ENCODE results near the gene HTR7. TPM values are rescaled to one million over a fixed set of nuclear protein-coding genes. Genes with fewer than 3 reads are reported as not detected.
A peak's percentile ranks its signal among the peaks of the same experiment; 100 is the strongest.

Gene HTR7
- total RNA-seq, 1 donor from 2014 or later = 16.3 TPM

GRCh38 chr10:90846746-90847145 is 11.1 kb downstream of the HTR7 start:
- no peak overlapping the region for H3K4me3 ChIP-seq (ENCODE audit: low read depth, low read length)
- no peak for FAIRE-seq
- TF ChIP-seq, protein P1, sequence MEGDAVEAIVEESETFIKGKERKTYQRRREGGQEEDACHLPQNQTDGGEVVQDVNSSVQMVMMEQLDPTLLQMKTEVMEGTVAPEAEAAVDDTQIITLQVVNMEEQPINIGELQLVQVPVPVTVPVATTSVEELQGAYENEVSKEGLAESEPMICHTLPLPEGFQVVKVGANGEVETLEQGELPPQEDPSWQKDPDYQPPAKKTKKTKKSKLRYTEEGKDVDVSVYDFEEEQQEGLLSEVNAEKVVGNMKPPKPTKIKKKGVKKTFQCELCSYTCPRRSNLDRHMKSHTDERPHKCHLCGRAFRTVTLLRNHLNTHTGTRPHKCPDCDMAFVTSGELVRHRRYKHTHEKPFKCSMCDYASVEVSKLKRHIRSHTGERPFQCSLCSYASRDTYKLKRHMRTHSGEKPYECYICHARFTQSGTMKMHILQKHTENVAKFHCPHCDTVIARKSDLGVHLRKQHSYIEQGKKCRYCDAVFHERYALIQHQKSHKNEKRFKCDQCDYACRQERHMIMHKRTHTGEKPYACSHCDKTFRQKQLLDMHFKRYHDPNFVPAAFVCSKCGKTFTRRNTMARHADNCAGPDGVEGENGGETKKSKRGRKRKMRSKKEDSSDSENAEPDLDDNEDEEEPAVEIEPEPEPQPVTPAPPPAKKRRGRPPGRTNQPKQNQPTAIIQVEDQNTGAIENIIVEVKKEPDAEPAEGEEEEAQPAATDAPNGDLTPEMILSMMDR (IDR thresholded peaks at IDR 0.05; ENCODE audit: insufficient read depth, low read length, severe bottlenecking) = no peak
- H3K36me3 ChIP-seq (ENCODE audit: control insufficient read depth, insufficient read depth, low read length) = no peaks in the 10 kb centered on the region
- DNase-seq (ENCODE audit: low read depth) = peak; percentile 72
- H3K27me3 ChIP-seq (ENCODE audit: control insufficient read depth, insufficient read depth, low read length) = no peaks in the 10 kb centered on the region

GRCh38 chr10:90845726-90846125 is 12.1 kb downstream of the HTR7 start:
- DNase-seq (ENCODE audit: low read depth) (no peak), FAIRE-seq (no peak)
- TF ChIP-seq, protein P1 (IDR thresholded peaks at IDR 0.05; ENCODE audit: insufficient read depth, low read length, severe bottlenecking) = no peak

DNA sequence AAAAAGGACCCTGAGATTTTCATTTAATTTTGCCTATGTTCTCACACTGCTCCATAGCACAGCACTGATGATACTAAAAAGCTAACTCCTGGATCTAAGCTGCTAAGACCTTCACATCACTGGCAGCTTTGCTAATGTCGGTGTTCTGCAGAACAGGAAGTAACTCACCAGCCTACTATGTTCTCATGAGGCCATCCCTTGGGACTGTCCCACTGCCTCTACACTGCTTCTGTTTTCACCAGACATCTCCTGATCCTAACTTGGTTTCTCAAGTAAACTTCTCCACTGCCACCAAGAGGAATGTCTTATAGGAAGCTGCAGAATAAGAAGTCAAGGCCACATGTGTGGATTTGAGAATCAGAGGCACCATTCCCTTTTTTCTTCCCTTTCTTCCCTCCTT is 15.1 kb downstream of the HTR7 start:
- FAIRE-seq (no peak), DNase-seq (ENCODE audit: low read depth) (no peak)
- H3K36me3 ChIP-seq (ENCODE audit: control insufficient read depth, insufficient read depth, low read length) = no peaks in the 10 kb centered on the region
- H3K27me3 ChIP-seq (ENCODE audit: control insufficient read depth, insufficient read depth, low read length) = no peaks in the 10 kb centered on the region
- TF ChIP-seq, protein P1 (IDR thresholded peaks at IDR 0.05; ENCODE audit: insufficient read depth, low read length, severe bottlenecking) = no peak
- H3K4me3 ChIP-seq (ENCODE audit: low read depth, low read length) = no peak overlapping the region

More at GRCh38 chr10:90845726-90846125, 12.1 kb downstream of the HTR7 start:
- H3K27me3 ChIP-seq (ENCODE audit: control insufficient read depth, insufficient read depth, low read length) = no peaks in the 10 kb centered on the region
- no peaks in the 10 kb centered on the region for H3K36me3 ChIP-seq (ENCODE audit: control insufficient read depth, insufficient read depth, low read length)
- no peak overlapping the region for H3K4me3 ChIP-seq (ENCODE audit: low read depth, low read length)

- H3K36me3 ChIP-seq (ENCODE audit: control insufficient read depth, insufficient read depth, low read length) = no peaks in the 10 kb centered on the region
- TF ChIP-seq, protein P1 (IDR thresholded peaks at IDR 0.05; ENCODE audit: insufficient read depth, low read length, severe bottlenecking) = no peak
- H3K4me3 ChIP-seq (ENCODE audit: low read depth, low read length) = no peak overlapping the region
- DNase-seq (ENCODE audit: low read depth) (no peak), FAIRE-seq (peak; percentile 58)
- no peaks in the 10 kb centered on the region for H3K27me3 ChIP-seq (ENCODE audit: control insufficient read depth, insufficient read depth, low read length)
These were observed 20.4 kb downstream of the HTR7 start for GRCh38 chr10:90837486-90837885.

DNA sequence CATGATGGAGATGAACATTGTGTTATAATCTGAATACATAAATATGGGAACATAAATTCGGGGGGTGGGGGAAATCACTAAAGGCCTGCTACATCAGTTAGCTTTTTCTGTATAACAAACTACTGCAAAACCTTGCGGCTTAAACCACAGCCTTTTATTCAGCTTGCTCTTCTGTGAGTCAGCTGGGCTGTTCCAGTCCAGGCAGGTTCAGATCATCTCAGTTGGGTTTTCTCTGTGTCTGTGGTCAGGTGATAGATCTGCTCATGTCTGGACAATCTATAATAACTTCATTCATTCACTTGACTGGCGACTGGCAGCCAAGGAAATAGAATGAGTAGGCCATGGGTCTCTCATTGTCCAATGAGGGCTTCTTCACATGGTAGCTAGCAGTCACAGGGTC is 23.5 kb downstream of the HTR7 start:
- TF ChIP-seq, protein P1 (IDR thresholded peaks at IDR 0.05; ENCODE audit: insufficient read depth, low read length, severe bottlenecking) = no peak
- Histone ChIP-seq H3K36me3 (ENCODE audit: control insufficient read depth, insufficient read depth, low read length) (no peaks in the 10 kb centered on the region), H3K4me3 (ENCODE audit: low read depth, low read length) (no peak overlapping the region), H3K27me3 (ENCODE audit: control insufficient read depth, insufficient read depth, low read length) (no peaks in the 10 kb centered on the region)
- FAIRE-seq = peak; percentile 99
- DNase-seq (ENCODE audit: low read depth) = peak; percentile 97

GRCh38 chr10:90832111-90832510 is 25.7 kb downstream of the HTR7 start:
- FAIRE-seq (no peak), DNase-seq (ENCODE audit: low read depth) (no peak)
- Histone ChIP-seq H3K27me3 (ENCODE audit: control insufficient read depth, insufficient read depth, low read length) (no peaks in the 10 kb centered on the region), H3K4me3 (ENCODE audit: low read depth, low read length) (no peak overlapping the region), H3K36me3 (ENCODE audit: control insufficient read depth, insufficient read depth, low read length) (no peaks in the 10 kb centered on the region)
- TF ChIP-seq, protein P1 (IDR thresholded peaks at IDR 0.05; ENCODE audit: insufficient read depth, low read length, severe bottlenecking) = no peak
